Panc1 (cell line): ENCODE measurements around the gene SLC46A1. TPM values are rescaled to one million over a fixed set of nuclear protein-coding genes. Genes with fewer than 3 reads are reported as not detected.

Experiments
- ATAC-seq: fragments of 200-7000 bp; cut with Tn5 transposase; 2 replicates; pipeline ENCODE4 v1.9.1; 2020; ENCODE audit warnings: mild to moderate bottlenecking, moderate library complexity
- BruUV-seq: library from RNA; stranded (reverse); fragments of 400-500 nt; replicated peaks from 2 replicates; lab custom pipeline; 2021; lab: Mats Ljungman, UMichigan
- CTCF ChIA-PET: fragments of 300-600 bp; sonication (Branson Sonifier 250); formaldehyde crosslinking; loops from one replicate; lab custom pipeline; 2022; ENCODE audit warnings: antibody characterized with exemption; lab: Charles Lee
- POLR2A ChIA-PET: fragments of 300-600 bp; sonication (Branson Sonifier 250); formaldehyde crosslinking; loops from one replicate; lab custom pipeline; 2022; ENCODE audit warnings: antibody characterized with exemption; lab: Charles Lee
- DNase-seq: peaks from one replicate; pipeline ENCODE4 v3.0.0-alpha.2; 2010; ENCODE audit warnings: low read depth, low spot score
- H3K27ac ChIP-seq: 2 replicates; pipeline ENCODE4 v1.5.1; 2011; ENCODE audit warnings: mild to moderate bottlenecking, low read length, inconsistent platforms
- H3K27me3 ChIP-seq: fragments of 200-500 bp; sonication (Bioruptor generic); 2 replicates; pipeline ENCODE4 v1.6.0; 2014; ENCODE audit warnings: low read length, inconsistent platforms; ENCODE audit not compliant: control insufficient read depth, insufficient read depth
- H3K36me3 ChIP-seq: fragments of 200-500 bp; sonication (Bioruptor generic); 2 replicates; pipeline ENCODE4 v1.5.1; 2014; ENCODE audit warnings: inconsistent platforms, mild to moderate bottlenecking, low read length, moderate library complexity; ENCODE audit not compliant: control insufficient read depth, insufficient read depth
- H3K4me1 ChIP-seq: 2 replicates; pipeline ENCODE4 v1.5.1; 2011; ENCODE audit warnings: inconsistent platforms, mild to moderate bottlenecking, low read length, moderate library complexity; ENCODE audit not compliant: control insufficient read depth, insufficient read depth
- H3K4me3 ChIP-seq, 2 experiments: 2 replicates each; pipeline ENCODE4 v1.5.1; 2011 to 2012; ENCODE audit warnings: low read depth in 2 of 2, low read length in 2 of 2, mild to moderate bottlenecking in 2 of 2, inconsistent platforms in 1 of 2, moderate library complexity in 1 of 2
- H3K9me3 ChIP-seq: fragments of 200-500 bp; sonication (Bioruptor generic); 2 replicates; pipeline ENCODE4 v1.5.1; 2014; ENCODE audit warnings: low read depth, mild to moderate bottlenecking, inconsistent platforms, low read length, moderate library complexity; ENCODE audit not compliant: control insufficient read depth, insufficient read depth
- POLR2AphosphoS5 ChIP-seq: IDR thresholded peaks from 2 replicates; pipeline ENCODE4 v1.6.1; 2012; ENCODE audit warnings: mild to moderate bottlenecking, low read depth, low read length, moderate library complexity
- SIN3A ChIP-seq: IDR thresholded peaks from 2 replicates; pipeline ENCODE4 v1.6.1; 2012; ENCODE audit warnings: low read depth, mild to moderate bottlenecking, low read length, moderate library complexity, borderline replicate concordance; ENCODE audit not compliant: insufficient read depth
- TCF7L2 ChIP-seq: IDR thresholded peaks from 2 replicates; pipeline ENCODE4 v1.6.1; 2011; ENCODE audit warnings: mild to moderate bottlenecking, low read depth, low read length, inconsistent platforms
- in situ Hi-C: cut with HindIII; loops from 2 replicates; pipeline ENCODE4 v1.10.0; 2016; ENCODE audit warnings: low sequenced_read_pairs, low pct_unique_long_range_greater_than_20kb
- intact Hi-C: fragments of 100-400 bp; cut with micrococcal nuclease; formaldehyde crosslinking; loops from one replicate; pipeline ENCODE4 v1.10.0; 2022; ENCODE audit not compliant: unreplicated experiment
- total RNA-seq: library from RNA; stranded (reverse); gene quantifications from one replicate; pipeline ENCODE4 v1.2.1, GENCODE V29; 2021; ENCODE audit not compliant: unreplicated experiment
- TF ChIP-seq, protein P1 (sequence below): fragments of 450-650 bp; IDR thresholded peaks from 2 replicates; pipeline ENCODE4 v1.5.1; 2017; ENCODE audit warnings: mild to moderate bottlenecking
- TF ChIP-seq, protein P2 (sequence below), 2 experiments: IDR thresholded peaks; 2 replicates each; pipeline ENCODE4 v1.6.1; 2011 to 2012; ENCODE audit warnings: low read depth in 2 of 2, control low read depth in 1 of 2, low read length in 1 of 2, mild to moderate bottlenecking in 1 of 2, moderate library complexity in 1 of 2; ENCODE audit not compliant: insufficient read depth in 1 of 2

SLC46A1 gene
- total RNA-seq, 1 experiment from 2014 or later = 16.9 TPM

DNA sequence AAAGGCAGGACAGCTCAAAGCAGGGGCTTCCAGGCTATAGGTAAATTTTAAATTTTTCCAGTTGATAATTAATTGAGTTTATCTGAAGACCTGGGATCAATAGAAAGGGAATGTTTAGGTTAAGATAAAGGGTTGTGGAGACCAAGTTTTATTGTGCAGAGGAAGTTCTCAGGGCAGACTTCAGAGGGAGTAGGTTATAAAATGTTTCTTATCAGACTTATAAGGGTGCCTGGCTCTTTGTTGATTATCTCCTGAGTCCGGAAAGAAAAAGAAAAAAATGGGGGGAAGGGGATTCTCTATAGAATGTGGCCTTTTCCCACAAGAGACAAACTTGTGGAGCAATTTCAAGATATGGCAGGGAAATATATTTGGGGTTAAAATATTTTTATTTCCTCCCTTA lies 15.9 kb downstream of the SLC46A1 start:
- intact Hi-C loops = no loop called here
- ChIA-PET CTCF (no interaction called here), POLR2A (no interaction called here)
- ATAC-seq (no peak), DNase-seq (no peak)
- in situ Hi-C loops = no loop called here
- TF ChIP-seq SIN3A = no peak
- TF ChIP-seq, protein P1, sequence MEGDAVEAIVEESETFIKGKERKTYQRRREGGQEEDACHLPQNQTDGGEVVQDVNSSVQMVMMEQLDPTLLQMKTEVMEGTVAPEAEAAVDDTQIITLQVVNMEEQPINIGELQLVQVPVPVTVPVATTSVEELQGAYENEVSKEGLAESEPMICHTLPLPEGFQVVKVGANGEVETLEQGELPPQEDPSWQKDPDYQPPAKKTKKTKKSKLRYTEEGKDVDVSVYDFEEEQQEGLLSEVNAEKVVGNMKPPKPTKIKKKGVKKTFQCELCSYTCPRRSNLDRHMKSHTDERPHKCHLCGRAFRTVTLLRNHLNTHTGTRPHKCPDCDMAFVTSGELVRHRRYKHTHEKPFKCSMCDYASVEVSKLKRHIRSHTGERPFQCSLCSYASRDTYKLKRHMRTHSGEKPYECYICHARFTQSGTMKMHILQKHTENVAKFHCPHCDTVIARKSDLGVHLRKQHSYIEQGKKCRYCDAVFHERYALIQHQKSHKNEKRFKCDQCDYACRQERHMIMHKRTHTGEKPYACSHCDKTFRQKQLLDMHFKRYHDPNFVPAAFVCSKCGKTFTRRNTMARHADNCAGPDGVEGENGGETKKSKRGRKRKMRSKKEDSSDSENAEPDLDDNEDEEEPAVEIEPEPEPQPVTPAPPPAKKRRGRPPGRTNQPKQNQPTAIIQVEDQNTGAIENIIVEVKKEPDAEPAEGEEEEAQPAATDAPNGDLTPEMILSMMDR = no peak
- H3K27ac ChIP-seq = no peak overlapping the region
- no peak overlapping the region for H3K4me3 ChIP-seq
- no peaks in the 10 kb centered on the region for H3K4me1 ChIP-seq
- no peaks in the 10 kb centered on the region for H3K36me3 ChIP-seq
- no TSS peak for BruUV-seq
- H3K9me3 ChIP-seq = no peaks in the 10 kb centered on the region
- no peaks in the 10 kb centered on the region for H3K27me3 ChIP-seq

DNA sequence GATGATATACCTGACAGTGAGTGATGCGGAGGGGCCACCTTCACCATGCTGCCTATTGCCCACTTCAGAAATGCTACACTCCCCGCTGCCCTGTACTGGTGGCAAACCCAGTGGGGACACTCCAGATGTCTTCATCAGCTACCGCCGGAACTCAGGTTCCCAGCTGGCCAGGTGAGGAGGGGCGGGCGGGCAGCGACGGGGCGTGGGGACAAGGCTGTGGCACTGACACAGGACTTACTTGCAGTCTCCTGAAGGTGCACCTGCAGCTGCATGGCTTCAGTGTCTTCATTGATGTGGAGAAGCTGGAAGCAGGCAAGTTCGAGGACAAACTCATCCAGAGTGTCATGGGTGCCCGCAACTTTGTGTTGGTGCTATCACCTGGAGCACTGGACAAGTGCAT lies 17.9 kb downstream of the SLC46A1 start:
- H3K4me1 ChIP-seq = no peaks in the 10 kb centered on the region
- H3K4me3 ChIP-seq = no peak overlapping the region
- ChIA-PET CTCF (no interaction called here), POLR2A (no interaction called here)
- DNase-seq (no peak), ATAC-seq (no peak)
- in situ Hi-C loops = no loop called here
- intact Hi-C loops = no loop called here
- BruUV-seq = no TSS peak
- H3K27ac ChIP-seq = no peak overlapping the region
- no peaks in the 10 kb centered on the region for H3K9me3 ChIP-seq
- TF ChIP-seq SIN3A (no peak), POLR2AphosphoS5 (no peak), TCF7L2 (no peak)
- TF ChIP-seq, protein P2, sequence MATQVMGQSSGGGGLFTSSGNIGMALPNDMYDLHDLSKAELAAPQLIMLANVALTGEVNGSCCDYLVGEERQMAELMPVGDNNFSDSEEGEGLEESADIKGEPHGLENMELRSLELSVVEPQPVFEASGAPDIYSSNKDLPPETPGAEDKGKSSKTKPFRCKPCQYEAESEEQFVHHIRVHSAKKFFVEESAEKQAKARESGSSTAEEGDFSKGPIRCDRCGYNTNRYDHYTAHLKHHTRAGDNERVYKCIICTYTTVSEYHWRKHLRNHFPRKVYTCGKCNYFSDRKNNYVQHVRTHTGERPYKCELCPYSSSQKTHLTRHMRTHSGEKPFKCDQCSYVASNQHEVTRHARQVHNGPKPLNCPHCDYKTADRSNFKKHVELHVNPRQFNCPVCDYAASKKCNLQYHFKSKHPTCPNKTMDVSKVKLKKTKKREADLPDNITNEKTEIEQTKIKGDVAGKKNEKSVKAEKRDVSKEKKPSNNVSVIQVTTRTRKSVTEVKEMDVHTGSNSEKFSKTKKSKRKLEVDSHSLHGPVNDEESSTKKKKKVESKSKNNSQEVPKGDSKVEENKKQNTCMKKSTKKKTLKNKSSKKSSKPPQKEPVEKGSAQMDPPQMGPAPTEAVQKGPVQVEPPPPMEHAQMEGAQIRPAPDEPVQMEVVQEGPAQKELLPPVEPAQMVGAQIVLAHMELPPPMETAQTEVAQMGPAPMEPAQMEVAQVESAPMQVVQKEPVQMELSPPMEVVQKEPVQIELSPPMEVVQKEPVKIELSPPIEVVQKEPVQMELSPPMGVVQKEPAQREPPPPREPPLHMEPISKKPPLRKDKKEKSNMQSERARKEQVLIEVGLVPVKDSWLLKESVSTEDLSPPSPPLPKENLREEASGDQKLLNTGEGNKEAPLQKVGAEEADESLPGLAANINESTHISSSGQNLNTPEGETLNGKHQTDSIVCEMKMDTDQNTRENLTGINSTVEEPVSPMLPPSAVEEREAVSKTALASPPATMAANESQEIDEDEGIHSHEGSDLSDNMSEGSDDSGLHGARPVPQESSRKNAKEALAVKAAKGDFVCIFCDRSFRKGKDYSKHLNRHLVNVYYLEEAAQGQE (IDR thresholded peaks at IDR 0.05; ENCODE audit: insufficient read depth in 1 of 2, low read depth in 2 of 2, low read length in 1 of 2) = no peak
- TF ChIP-seq, protein P1 = no peak
- no peaks in the 10 kb centered on the region for H3K36me3 ChIP-seq
- no peaks in the 10 kb centered on the region for H3K27me3 ChIP-seq
